GM12875 (cell line): Measurements from ENCODE around the gene TIMP4.

Source experiments
- H3K4me3 ChIP-seq: one replicate; pipeline ENCODE4 v1.5.1; 2011; ENCODE audit warnings: low read depth, low read length, control low read depth
- TF ChIP-seq, protein P1 (sequence below): IDR thresholded peaks from 2 replicates; pipeline ENCODE4 v1.5.1; 2011; ENCODE audit warnings: low read depth, mild to moderate bottlenecking, control low read depth, inconsistent platforms, low read length, moderate library complexity, borderline replicate concordance; ENCODE audit not compliant: insufficient read depth

TIMP4 gene

GRCh38 chr3:12186046-12186445 is 27.3 kb upstream of the TIMP4 start:
- TF ChIP-seq, protein P1, sequence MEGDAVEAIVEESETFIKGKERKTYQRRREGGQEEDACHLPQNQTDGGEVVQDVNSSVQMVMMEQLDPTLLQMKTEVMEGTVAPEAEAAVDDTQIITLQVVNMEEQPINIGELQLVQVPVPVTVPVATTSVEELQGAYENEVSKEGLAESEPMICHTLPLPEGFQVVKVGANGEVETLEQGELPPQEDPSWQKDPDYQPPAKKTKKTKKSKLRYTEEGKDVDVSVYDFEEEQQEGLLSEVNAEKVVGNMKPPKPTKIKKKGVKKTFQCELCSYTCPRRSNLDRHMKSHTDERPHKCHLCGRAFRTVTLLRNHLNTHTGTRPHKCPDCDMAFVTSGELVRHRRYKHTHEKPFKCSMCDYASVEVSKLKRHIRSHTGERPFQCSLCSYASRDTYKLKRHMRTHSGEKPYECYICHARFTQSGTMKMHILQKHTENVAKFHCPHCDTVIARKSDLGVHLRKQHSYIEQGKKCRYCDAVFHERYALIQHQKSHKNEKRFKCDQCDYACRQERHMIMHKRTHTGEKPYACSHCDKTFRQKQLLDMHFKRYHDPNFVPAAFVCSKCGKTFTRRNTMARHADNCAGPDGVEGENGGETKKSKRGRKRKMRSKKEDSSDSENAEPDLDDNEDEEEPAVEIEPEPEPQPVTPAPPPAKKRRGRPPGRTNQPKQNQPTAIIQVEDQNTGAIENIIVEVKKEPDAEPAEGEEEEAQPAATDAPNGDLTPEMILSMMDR: no peak
- no peak overlapping the region for H3K4me3 ChIP-seq

DNA sequence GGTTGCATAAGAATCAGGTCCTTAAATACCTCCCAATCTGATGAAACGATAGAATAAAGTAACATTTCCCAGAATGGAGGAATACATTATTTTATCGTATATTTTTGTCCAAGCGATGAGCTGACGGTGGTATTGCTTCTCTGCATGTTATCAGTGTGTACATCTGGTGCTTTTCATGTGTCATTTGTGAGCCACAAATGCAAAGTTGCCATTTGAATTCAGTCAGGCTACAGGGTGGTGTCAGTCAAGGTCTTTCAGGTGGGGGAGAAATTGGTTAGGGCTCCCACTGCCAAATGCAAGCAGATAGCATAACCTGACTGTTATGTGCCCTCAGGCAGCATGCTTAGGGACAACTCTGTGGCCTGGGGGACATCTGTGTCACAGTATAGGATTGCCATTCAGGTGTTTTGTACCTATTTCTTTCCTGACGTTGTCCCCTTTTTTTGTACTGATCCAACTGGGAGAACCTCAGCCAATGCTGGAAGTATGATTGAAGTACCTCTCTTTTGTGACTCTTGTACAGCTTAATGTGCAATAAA is 26.5 kb upstream of the TIMP4 start:
- H3K4me3 ChIP-seq: no peak overlapping the region
- TF ChIP-seq, protein P1: no peak

GRCh38 chr3:12184541-12184940 is 25.8 kb upstream of the TIMP4 start:
- H3K4me3 ChIP-seq: no peak overlapping the region
- TF ChIP-seq, protein P1: no peak

DNA sequence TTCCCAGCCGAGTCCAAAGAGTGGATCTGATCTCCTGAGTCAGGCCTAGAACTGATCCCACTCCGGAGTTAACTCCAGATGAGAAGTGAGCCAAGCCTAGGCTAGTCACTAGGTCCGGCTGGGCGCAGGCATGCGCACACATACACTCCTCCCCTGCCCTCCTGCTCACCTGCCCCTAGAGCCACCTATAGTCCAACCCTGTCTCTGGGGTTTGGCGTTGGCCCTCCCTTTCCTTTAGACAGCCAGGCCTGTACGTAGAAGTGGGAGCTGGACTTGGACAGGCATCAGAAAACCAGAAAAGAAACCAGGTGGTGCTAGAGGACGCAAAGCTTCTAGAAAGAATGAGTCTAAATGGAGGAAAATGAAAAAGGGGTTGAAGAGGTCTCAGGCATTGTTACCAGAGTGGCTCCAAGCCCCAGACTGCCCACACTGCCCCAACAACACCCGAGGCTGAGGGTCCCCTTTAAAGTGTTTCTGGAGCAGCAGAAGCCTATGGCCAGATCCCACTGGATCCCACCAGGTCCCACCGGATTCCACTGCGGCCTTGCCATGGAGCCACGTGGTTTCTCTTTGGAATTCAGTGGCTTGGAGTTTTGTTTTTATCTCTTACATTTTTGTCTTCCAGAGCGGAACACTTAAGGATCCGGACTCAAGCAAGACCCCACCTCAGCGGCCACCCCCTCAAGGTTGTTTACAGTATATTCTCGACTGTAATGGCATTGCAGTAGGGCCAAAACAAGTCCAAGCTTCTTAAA is 24.2 kb upstream of the TIMP4 start:
- H3K4me3 ChIP-seq: no peak overlapping the region
- TF ChIP-seq, protein P1: no peak

- TF ChIP-seq, protein P1: no peak
- H3K4me3 ChIP-seq: no peak overlapping the region
Observed at GRCh38 chr3:12181806-12182205, 23.1 kb upstream of the TIMP4 start.

DNA sequence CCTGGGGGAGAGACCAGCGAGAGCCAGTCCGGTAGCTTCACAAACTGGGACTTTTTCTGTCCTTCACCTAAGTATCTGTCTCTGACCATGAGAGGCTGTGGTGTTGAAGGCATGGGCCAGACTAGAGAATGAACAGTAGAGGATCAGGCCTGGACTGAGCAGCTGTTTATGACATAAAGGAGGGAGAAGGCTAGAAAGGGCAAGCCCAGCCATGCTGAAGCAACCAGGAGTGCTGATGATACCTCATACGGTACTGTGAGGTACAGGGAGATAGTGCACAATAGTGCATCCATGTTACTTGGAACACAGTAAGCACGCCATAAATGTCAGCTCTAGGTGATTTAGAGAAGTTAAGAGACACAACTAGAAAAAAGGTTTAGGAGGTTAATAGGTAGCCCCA is 22.6 kb upstream of the TIMP4 start:
- no peak overlapping the region for H3K4me3 ChIP-seq
- TF ChIP-seq, protein P1: no peak

GRCh38 chr3:12180631-12181030 is 21.9 kb upstream of the TIMP4 start:
- H3K4me3 ChIP-seq: no peak overlapping the region
- TF ChIP-seq, protein P1: no peak
